ENCODE measurements around the gene ECHS1.

- TF ChIP-seq CTCF (IDR thresholded peaks at IDR 0.05 in 2 of 3, conservative IDR thresholded peaks at IDR 0.05 in 1 of 3; ENCODE audit: borderline replicate concordance in 1 of 3, insufficient read depth in 1 of 3, low read depth in 2 of 3, low read length in 2 of 3) (no peak), EZH2 (IDR thresholded peaks at IDR 0.05) (no peak), POLR2AphosphoS5 (IDR thresholded peaks at IDR 0.05; ENCODE audit: low read depth, low read length) (no peak), POLR2A (IDR thresholded peaks at IDR 0.05; ENCODE audit: borderline replicate concordance, extremely low read depth, insufficient read depth, insufficient read length) (no peak), RAD21 (IDR thresholded peaks at IDR 0.05; ENCODE audit: low read depth) (no peak)
Measured at GRCh38 chr10:133342942-133343341, 30.2 kb downstream of the ECHS1 start.
